ENCODE data around the gene C1QTNF9B. TPM values are rescaled to one million over a fixed set of nuclear protein-coding genes. Genes with fewer than 3 reads are reported as not detected.

The C1QTNF9B gene
- total RNA-seq, 1 donor from 2014 or later: not detected

DNA sequence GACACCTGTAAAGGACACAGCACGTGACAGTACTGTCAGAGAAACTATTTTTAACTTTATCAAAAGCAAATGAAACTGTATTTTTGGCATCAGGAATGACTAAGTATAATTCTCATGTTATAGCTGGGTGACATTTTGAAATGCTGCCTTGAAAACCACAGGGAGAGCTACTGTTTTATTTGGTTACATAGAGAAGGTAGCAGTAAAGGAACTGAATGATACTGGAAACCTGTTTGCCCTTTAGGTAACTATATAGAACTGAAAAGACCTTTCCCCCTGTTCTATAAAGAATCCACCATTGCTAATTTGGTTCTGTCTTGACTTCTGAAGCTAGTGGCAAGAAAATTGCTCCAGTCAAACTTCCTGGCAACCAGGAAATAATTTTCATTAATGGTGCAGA lies 47.2 kb downstream of the C1QTNF9B start:
- H3K4me1 ChIP-seq: peaks cover 15% of the 10 kb centered on the region
- H3K27me3 ChIP-seq: no peaks in the 10 kb centered on the region
- intact Hi-C loops (cut with DNase I): no loop called here
- no peak overlapping the region for H3K27ac ChIP-seq
- no peaks in the 10 kb centered on the region for H3K36me3 ChIP-seq
- H3K9me3 ChIP-seq: no peaks in the 10 kb centered on the region
- H3K4me3 ChIP-seq: no peak overlapping the region
- DNase-seq (ENCODE audit: extremely low spot score in 2 of 2): no peak
- TF ChIP-seq POLR2A (IDR thresholded peaks at IDR 0.05) (no peak), POLR2AphosphoS5 (IDR thresholded peaks at IDR 0.05; ENCODE audit: insufficient read depth in 1 of 2, low read depth in 1 of 2) (no peak)
- TF ChIP-seq, protein P1, sequence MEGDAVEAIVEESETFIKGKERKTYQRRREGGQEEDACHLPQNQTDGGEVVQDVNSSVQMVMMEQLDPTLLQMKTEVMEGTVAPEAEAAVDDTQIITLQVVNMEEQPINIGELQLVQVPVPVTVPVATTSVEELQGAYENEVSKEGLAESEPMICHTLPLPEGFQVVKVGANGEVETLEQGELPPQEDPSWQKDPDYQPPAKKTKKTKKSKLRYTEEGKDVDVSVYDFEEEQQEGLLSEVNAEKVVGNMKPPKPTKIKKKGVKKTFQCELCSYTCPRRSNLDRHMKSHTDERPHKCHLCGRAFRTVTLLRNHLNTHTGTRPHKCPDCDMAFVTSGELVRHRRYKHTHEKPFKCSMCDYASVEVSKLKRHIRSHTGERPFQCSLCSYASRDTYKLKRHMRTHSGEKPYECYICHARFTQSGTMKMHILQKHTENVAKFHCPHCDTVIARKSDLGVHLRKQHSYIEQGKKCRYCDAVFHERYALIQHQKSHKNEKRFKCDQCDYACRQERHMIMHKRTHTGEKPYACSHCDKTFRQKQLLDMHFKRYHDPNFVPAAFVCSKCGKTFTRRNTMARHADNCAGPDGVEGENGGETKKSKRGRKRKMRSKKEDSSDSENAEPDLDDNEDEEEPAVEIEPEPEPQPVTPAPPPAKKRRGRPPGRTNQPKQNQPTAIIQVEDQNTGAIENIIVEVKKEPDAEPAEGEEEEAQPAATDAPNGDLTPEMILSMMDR (IDR thresholded peaks at IDR 0.05): no peak

- TF ChIP-seq POLR2AphosphoS5 (IDR thresholded peaks at IDR 0.05; ENCODE audit: insufficient read depth in 1 of 2, low read depth in 1 of 2) (no peak), POLR2A (IDR thresholded peaks at IDR 0.05) (no peak)
- TF ChIP-seq, protein P1 (IDR thresholded peaks at IDR 0.05): no peak
- no peaks in the 10 kb centered on the region for H3K36me3 ChIP-seq
- H3K27me3 ChIP-seq: no peaks in the 10 kb centered on the region
- no peak for DNase-seq (ENCODE audit: extremely low spot score in 2 of 2)
- intact Hi-C loops (cut with DNase I): no loop called here
- no peaks in the 10 kb centered on the region for H3K9me3 ChIP-seq
- H3K27ac ChIP-seq: no peak overlapping the region
- peaks cover 15% of the 10 kb centered on the region for H3K4me1 ChIP-seq
- no peak overlapping the region for H3K4me3 ChIP-seq
Measured at GRCh38 chr13:23849670-23850069, 47.6 kb downstream of the C1QTNF9B start.

GRCh38 chr13:23848646-23849141 lies 48.6 kb downstream of the C1QTNF9B start:
- Histone ChIP-seq H3K27me3 (no peaks in the 10 kb centered on the region), H3K9me3 (no peaks in the 10 kb centered on the region), H3K4me3 (no peak overlapping the region), H3K27ac (no peak overlapping the region), H3K36me3 (no peaks in the 10 kb centered on the region), H3K4me1 (peaks cover 15% of the 10 kb centered on the region)
- intact Hi-C loops (cut with DNase I): no loop called here
- no peak for DNase-seq (ENCODE audit: extremely low spot score in 2 of 2)
- TF ChIP-seq, protein P1 (IDR thresholded peaks at IDR 0.05): no peak
- TF ChIP-seq POLR2AphosphoS5 (IDR thresholded peaks at IDR 0.05; ENCODE audit: insufficient read depth in 1 of 2, low read depth in 1 of 2) (no peak), POLR2A (IDR thresholded peaks at IDR 0.05) (no peak)

GRCh38 chr13:23848019-23848418 lies 49.3 kb downstream of the C1QTNF9B start:
- H3K27me3 ChIP-seq: no peaks in the 10 kb centered on the region
- TF ChIP-seq, protein P1 (IDR thresholded peaks at IDR 0.05): no peak
- no peak for TF ChIP-seq POLR2A (IDR thresholded peaks at IDR 0.05)
- TF ChIP-seq POLR2AphosphoS5 (IDR thresholded peaks at IDR 0.05; ENCODE audit: insufficient read depth in 1 of 2, low read depth in 1 of 2): no peak
- peaks cover 15% of the 10 kb centered on the region for H3K4me1 ChIP-seq
- intact Hi-C loops (cut with DNase I): no loop called here
- no peak overlapping the region for H3K27ac ChIP-seq
- no peak overlapping the region for H3K4me3 ChIP-seq
- H3K9me3 ChIP-seq: no peaks in the 10 kb centered on the region
- no peak for DNase-seq (ENCODE audit: extremely low spot score in 2 of 2)
- no peaks in the 10 kb centered on the region for H3K36me3 ChIP-seq

- no peak for TF ChIP-seq POLR2A (IDR thresholded peaks at IDR 0.05)
- TF ChIP-seq, protein P1 (IDR thresholded peaks at IDR 0.05): no peak
- TF ChIP-seq POLR2AphosphoS5 (IDR thresholded peaks at IDR 0.05; ENCODE audit: insufficient read depth in 1 of 2, low read depth in 1 of 2): no peak
Measured at GRCh38 chr13:23847497-23847896, 49.8 kb downstream of the C1QTNF9B start.

More at GRCh38 chr13:23847497-23847896, 49.8 kb downstream of the C1QTNF9B start:
- intact Hi-C loops (cut with DNase I): no loop called here
- peaks cover 15% of the 10 kb centered on the region for H3K4me1 ChIP-seq
- H3K9me3 ChIP-seq: no peaks in the 10 kb centered on the region
- H3K36me3 ChIP-seq: no peaks in the 10 kb centered on the region
- H3K27me3 ChIP-seq: no peaks in the 10 kb centered on the region
- no peak overlapping the region for H3K4me3 ChIP-seq
- no peak overlapping the region for H3K27ac ChIP-seq
- no peak for DNase-seq (ENCODE audit: extremely low spot score in 2 of 2)

Measured in vagina (tissue), 2 donors.